ENCODE results near the gene BCL6. TPM values are rescaled to one million over a fixed set of nuclear protein-coding genes. Genes with fewer than 3 reads are reported as not detected.

BCL6 gene
- total RNA-seq, 2 experiments from 2014 or later: 65.6 to 256 TPM

DNA sequence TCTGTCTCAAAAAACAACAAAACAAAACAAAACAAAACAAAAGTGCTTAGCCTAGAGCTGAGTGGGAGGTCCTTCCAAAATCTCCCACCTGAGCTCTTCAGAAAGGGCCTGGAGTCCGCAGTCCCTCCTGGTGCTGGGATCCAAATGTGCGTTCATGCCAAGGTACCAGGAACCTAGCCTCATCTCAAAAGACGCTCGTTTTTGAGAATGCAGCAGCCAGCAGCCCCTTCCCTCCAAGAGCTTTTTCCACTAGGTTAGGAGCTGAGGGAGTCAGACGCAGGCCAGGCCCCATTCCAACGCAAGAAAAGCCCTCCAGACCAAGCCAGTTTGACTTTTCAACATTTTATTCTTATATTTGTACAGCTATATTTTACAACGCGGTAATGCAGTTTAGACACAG is 24.2 kb downstream of the BCL6 start:
- 0 out of 2 replicates have a peak, but pooled peaks cover 10% of the 10 kb centered on the region for H4K20me1 ChIP-seq (ENCODE audit: insufficient read depth, low read length)

DNA sequence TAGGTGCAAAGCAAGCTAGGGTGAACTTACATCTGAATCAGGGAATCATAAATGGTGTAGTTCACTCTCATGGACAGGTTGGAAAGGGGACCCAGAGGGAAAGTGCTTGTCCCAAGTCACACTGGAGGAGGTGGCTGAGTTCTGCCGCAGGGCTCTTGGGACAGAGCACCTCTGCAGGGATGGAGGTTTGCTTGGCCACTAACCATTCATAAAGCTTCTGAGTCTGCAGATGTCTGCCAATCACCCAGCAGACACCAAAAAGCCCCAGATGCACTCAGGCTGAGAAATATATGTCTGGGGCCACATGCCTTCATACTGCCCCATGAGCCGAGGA is 25.0 kb downstream of the BCL6 start:
- peaks cover 4% of the 10 kb centered on the region for H3K4me1 ChIP-seq (ENCODE audit: insufficient read depth, low read length, poor library complexity, severe bottlenecking)
- no TSS peak for BruUV-seq (replicated peaks)
- H3K27ac ChIP-seq (ENCODE audit: low read depth, low read length, poor library complexity, severe bottlenecking): no peak overlapping the region
- CTCF ChIA-PET (ENCODE audit: unreplicated experiment): no interaction called here
- H2AFZ ChIP-seq (ENCODE audit: low read length): no peak overlapping the region
- no peaks in the 10 kb centered on the region for H3K9me3 ChIP-seq (ENCODE audit: low read length)
- no peaks in the 10 kb centered on the region for H3K9me2 ChIP-seq (ENCODE audit: insufficient read depth, low read length)
- H3K4me3 ChIP-seq (ENCODE audit: low read depth, low read length, poor library complexity, severe bottlenecking): no peak overlapping the region
- TF ChIP-seq EZH2phosphoT487 (IDR thresholded peaks at IDR 0.05; ENCODE audit: borderline replicate concordance, low read depth, low read length): no peak
- TF ChIP-seq, protein P1, sequence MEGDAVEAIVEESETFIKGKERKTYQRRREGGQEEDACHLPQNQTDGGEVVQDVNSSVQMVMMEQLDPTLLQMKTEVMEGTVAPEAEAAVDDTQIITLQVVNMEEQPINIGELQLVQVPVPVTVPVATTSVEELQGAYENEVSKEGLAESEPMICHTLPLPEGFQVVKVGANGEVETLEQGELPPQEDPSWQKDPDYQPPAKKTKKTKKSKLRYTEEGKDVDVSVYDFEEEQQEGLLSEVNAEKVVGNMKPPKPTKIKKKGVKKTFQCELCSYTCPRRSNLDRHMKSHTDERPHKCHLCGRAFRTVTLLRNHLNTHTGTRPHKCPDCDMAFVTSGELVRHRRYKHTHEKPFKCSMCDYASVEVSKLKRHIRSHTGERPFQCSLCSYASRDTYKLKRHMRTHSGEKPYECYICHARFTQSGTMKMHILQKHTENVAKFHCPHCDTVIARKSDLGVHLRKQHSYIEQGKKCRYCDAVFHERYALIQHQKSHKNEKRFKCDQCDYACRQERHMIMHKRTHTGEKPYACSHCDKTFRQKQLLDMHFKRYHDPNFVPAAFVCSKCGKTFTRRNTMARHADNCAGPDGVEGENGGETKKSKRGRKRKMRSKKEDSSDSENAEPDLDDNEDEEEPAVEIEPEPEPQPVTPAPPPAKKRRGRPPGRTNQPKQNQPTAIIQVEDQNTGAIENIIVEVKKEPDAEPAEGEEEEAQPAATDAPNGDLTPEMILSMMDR (conservative IDR thresholded peaks at IDR 0.05; ENCODE audit: low read length): no peak
- POLR2A ChIA-PET: interaction anchor here (0.6 to 4.1 kb wide), 3 partner anchors 11 to 901 kb away, joined by 4 to 17 read pairs (median 5); no protein-coding TSS in a partner anchor
- no peak overlapping the region for H3K4me2 ChIP-seq (ENCODE audit: low read length)
- H3K79me2 ChIP-seq (ENCODE audit: insufficient read depth, low read depth, low read length): no peaks in the 10 kb centered on the region
- DNase-seq (ENCODE audit: low spot score): no peak
- peaks cover 54% of the 10 kb centered on the region for H3K36me3 ChIP-seq (ENCODE audit: insufficient read depth, low read length)
- intact Hi-C loops (cut with micrococcal nuclease; ENCODE audit: unreplicated experiment): no loop called here
- H4K20me1 ChIP-seq (ENCODE audit: insufficient read depth, low read length): 0 out of 2 replicates have a peak, but pooled peaks cover 4% of the 10 kb centered on the region

More for the DNA sequence above, 24.2 kb downstream of the BCL6 start:
- Histone ChIP-seq H3K79me2 (ENCODE audit: insufficient read depth, low read depth, low read length) (no peaks in the 10 kb centered on the region), H2AFZ (ENCODE audit: low read length) (no peak overlapping the region), H3K9me2 (ENCODE audit: insufficient read depth, low read length) (no peaks in the 10 kb centered on the region), H3K4me2 (ENCODE audit: low read length) (no peak overlapping the region), H3K27ac (ENCODE audit: low read depth, low read length, poor library complexity, severe bottlenecking) (no peak overlapping the region), H3K9me3 (ENCODE audit: low read length) (no peaks in the 10 kb centered on the region), H3K4me1 (ENCODE audit: insufficient read depth, low read length, poor library complexity, severe bottlenecking) (no peaks in the 10 kb centered on the region), H3K4me3 (ENCODE audit: low read depth, low read length, poor library complexity, severe bottlenecking) (no peak overlapping the region), H3K36me3 (ENCODE audit: insufficient read depth, low read length) (peaks cover 61% of the 10 kb centered on the region)
- ChIA-PET CTCF (ENCODE audit: unreplicated experiment) (no interaction called here), POLR2A (interaction anchor here (4.1 kb wide), 1 partner anchor 11 kb away, joined by 17 read pairs; no protein-coding TSS in a partner anchor)
- TF ChIP-seq EZH2phosphoT487 (IDR thresholded peaks at IDR 0.05; ENCODE audit: borderline replicate concordance, low read depth, low read length): no peak
- TF ChIP-seq, protein P1 (conservative IDR thresholded peaks at IDR 0.05; ENCODE audit: low read length): no peak
- BruUV-seq (replicated peaks): no TSS peak
- DNase-seq (ENCODE audit: low spot score): no peak
- intact Hi-C loops (cut with micrococcal nuclease; ENCODE audit: unreplicated experiment): no loop called here

DNA sequence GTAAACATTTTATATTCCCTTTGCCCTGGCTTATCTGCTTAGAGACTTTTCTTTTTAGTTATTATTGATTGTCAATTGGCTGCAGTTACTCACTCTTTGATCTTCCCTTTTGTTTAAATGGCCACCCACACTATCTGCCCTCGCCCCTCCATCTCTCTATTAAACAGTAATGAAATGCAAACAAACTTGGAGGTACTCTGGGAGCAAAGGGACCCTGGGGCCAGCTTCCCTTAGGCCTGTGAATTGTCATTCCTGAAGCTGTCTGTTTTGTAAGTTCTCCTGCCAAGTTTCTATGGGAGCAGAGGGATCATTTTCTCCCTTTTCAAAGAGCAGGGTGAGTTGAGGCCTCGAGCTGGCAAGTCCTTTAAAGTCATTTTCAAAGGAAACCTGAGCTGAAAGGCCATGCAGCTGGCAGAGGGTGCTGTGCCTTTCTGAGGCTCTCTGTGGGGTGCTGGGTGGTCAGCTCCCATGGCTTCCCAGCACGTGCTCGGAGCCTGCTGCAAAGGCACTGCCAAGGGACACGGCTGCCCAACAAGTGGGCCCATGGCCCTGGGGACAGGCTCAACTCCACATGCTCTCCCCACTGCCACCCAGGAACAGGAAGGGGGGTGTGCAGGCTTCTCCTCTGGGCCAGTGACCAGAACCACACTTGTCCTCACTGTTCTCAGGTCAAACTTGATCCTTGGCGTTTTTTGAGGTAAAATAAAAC is 25.5 kb downstream of the BCL6 start:
- no TSS peak for BruUV-seq (replicated peaks)
- no peak overlapping the region for H2AFZ ChIP-seq (ENCODE audit: low read length)
- POLR2A ChIA-PET: interaction anchor here (0.6 to 4.1 kb wide), 5 partner anchors 10 to 901 kb away, joined by 3 to 17 read pairs (median 4); no protein-coding TSS in a partner anchor
- TF ChIP-seq EZH2phosphoT487 (IDR thresholded peaks at IDR 0.05; ENCODE audit: borderline replicate concordance, low read depth, low read length): no peak
- TF ChIP-seq, protein P1 (conservative IDR thresholded peaks at IDR 0.05; ENCODE audit: low read length): no peak
- no peak overlapping the region for H3K27ac ChIP-seq (ENCODE audit: low read depth, low read length, poor library complexity, severe bottlenecking)
- CTCF ChIA-PET (ENCODE audit: unreplicated experiment): interaction anchor here (0.8 kb wide), 1 partner anchor 20 kb away, joined by 3 read pairs; no protein-coding TSS in a partner anchor
- peaks cover 49% of the 10 kb centered on the region for H3K36me3 ChIP-seq (ENCODE audit: insufficient read depth, low read length)
- H3K4me2 ChIP-seq (ENCODE audit: low read length): no peak overlapping the region
- no peaks in the 10 kb centered on the region for H3K9me3 ChIP-seq (ENCODE audit: low read length)
- no peak for DNase-seq (ENCODE audit: low spot score)
- intact Hi-C loops (cut with micrococcal nuclease; ENCODE audit: unreplicated experiment): no loop called here
- no peak overlapping the region for H3K4me3 ChIP-seq (ENCODE audit: low read depth, low read length, poor library complexity, severe bottlenecking)
- peaks cover 9% of the 10 kb centered on the region for H3K4me1 ChIP-seq (ENCODE audit: insufficient read depth, low read length, poor library complexity, severe bottlenecking)
- 0 out of 2 replicates have a peak, but pooled peaks cover 4% of the 10 kb centered on the region for H4K20me1 ChIP-seq (ENCODE audit: insufficient read depth, low read length)
- H3K79me2 ChIP-seq (ENCODE audit: insufficient read depth, low read depth, low read length): no peaks in the 10 kb centered on the region
- no peaks in the 10 kb centered on the region for H3K9me2 ChIP-seq (ENCODE audit: insufficient read depth, low read length)

All from OCI-LY7 (cell line).